ENCODE results near the gene MEGF11. TPM values are rescaled to one million over a fixed set of nuclear protein-coding genes. Genes with fewer than 3 reads are reported as not detected.

The MEGF11 gene
- total RNA-seq (2014; rRNA removed; shearing (Covaris generic)) = 0.24 and 0.37 TPM in 2 replicates
- 0.54 and 0.58 TPM in 2 replicates for polyA plus RNA-seq (2015; cell fraction: cytosol; rRNA removed)
- 0.07 and 1.7 TPM in 2 replicates for polyA plus RNA-seq (2015; cell fraction: nucleus; rRNA removed)

DNA sequence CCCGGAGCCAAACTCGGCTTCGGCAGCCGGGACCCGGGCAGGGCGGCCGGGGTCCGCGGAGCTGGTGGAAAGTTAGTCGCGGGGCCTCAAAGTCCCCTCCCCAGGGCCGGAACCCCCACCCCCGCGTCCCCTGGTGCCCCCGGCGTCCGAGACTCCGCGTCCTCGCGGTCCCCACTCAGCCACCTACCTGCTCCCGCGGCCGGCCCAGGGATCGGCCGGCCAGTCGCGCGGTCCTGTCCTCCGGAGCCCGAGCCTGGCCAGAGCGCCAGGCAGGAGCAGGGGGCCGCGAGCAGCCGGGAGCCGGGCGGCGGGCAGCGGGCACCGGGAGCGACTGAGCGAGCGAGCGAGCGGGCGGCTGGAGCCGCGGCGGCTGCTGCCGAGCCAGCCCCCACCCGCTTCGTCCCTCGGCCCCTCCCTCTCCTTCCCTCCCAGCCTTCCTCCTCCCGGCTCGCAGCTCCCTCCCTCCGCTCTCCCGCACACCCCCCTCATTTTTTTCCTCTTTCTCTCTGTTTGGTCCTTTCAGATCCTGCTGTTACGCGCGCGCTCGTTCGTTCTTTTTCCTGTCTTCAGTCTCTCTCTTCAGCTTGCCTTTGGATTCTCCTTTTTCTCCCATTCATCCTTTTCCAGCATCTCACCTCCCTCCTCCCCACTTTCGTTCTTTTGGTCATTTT is at the start of gene MEGF11:
Gene MEGF11 (minus strand): TSS at position 333 of the 671 bp plus-strand sequence. CDS start 125,347 bp downstream, outside the sequence.
- DNase-seq (ENCODE audit: low read depth, low spot score) = no peak
- in situ Hi-C loops (cut with HindIII; ENCODE audit: low pct_unique_long_range_greater_than_20kb, low sequenced_read_pairs) = no loop called here

DNA sequence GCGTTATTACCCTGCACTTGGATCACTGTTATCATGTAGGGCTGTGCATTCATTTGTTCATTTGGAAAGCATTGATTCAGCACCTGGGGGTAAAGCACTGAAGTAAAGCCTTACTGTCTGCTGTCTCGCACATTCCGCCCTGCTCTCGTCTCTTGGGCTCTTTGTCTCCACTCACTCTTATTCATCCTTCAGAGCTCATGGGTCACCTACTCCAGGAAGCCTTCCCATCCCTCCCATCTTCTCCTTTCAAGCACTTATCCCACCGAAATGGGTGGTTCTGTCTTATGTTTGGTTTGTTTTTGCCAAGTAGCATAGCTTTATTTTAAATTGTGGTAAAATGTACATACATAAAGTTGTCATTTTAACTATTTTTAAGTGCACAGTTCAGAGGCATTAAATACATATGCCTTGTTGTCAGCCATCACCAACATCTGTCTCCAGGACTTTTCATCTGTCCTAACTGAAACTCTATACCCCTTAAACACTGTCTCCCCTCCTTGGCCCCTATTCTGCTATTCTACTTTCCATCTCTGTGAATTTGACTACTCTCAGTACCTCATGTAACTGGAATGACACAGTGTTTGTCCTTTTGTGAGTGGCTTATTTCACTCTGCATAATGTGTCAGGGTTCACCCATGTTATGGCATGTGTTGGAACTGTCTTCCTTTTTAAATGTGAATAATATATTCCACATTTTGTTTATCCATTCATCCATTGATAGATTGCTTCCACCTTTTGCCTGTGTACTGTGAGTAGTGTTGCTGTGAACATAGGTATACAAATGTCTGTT is 49.1 kb upstream of the MEGF11 start:
- in situ Hi-C loops (cut with HindIII; ENCODE audit: low pct_unique_long_range_greater_than_20kb, low sequenced_read_pairs) = loop anchor here (25.0 kb wide), 1 partner anchor 185 kb away; the partner anchor contains the start of gene SNAPC5

DNA sequence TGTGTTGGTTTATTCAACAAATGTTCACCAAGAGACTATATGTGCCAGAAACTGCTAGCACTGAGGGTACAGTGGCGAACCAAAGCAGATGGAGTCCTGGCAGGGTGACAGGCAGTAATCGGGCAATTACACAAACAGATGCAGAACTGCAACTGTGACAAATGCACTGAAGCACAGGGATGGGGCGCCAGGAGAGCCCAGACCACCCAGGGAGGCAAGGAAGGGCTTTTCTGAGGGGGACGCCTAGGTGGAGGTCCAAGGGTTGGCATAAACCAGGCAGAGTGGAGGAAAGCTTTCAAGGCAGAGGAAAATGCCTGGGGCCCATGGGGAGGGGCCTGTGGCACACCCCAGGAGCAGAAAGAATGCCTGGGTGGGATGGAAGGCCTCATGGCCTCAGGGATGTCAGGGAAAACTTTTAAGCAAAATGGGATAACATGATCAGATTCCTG is 45.3 kb upstream of the MEGF11 start:
- in situ Hi-C loops (cut with HindIII; ENCODE audit: low pct_unique_long_range_greater_than_20kb, low sequenced_read_pairs) = no loop called here

More for the DNA sequence above, 49.1 kb upstream of the MEGF11 start:
- DNase-seq (ENCODE audit: low read depth, low spot score) = no peak

DNA sequence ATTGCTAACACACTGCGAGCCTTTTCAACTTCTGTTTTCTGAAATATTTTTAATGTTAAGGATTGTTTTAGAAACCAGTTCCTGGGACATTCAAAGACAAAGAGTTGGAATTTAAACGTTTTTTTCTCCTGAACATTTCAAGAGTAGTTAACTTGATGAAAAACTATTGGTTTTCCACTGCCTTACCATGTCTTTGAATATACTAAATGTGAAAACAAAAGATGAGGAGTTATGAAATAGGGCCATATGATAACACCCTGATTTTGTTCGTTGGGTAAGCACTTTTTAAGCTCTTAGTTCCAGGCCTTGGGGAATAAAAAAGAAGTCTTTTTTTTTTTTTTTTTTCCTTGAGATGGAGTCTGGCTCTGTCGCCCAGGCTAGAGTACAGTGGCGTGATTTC is 42.6 kb upstream of the MEGF11 start:
- in situ Hi-C loops (cut with HindIII; ENCODE audit: low pct_unique_long_range_greater_than_20kb, low sequenced_read_pairs) = no loop called here
- no peak for DNase-seq (ENCODE audit: low read depth, low spot score)

More for the DNA sequence above, 45.3 kb upstream of the MEGF11 start:
- DNase-seq (ENCODE audit: low read depth, low spot score) = no peak

DNA sequence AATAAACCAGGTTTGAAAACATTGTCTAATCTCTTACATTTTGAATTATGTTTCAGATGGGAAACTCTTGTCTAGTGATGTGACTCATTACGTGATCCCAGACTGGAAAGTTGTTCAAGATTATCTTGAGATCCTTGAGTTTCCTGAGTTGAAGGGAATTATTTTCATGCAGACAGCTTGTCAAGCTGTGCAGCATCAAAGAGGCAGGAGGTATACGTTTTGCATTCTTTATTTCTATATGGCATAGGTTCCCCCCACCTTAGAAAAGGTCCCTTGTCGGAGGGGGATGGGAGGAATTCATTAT is 41.3 kb upstream of the MEGF11 start:
- in situ Hi-C loops (cut with HindIII; ENCODE audit: low pct_unique_long_range_greater_than_20kb, low sequenced_read_pairs) = no loop called here

DNA sequence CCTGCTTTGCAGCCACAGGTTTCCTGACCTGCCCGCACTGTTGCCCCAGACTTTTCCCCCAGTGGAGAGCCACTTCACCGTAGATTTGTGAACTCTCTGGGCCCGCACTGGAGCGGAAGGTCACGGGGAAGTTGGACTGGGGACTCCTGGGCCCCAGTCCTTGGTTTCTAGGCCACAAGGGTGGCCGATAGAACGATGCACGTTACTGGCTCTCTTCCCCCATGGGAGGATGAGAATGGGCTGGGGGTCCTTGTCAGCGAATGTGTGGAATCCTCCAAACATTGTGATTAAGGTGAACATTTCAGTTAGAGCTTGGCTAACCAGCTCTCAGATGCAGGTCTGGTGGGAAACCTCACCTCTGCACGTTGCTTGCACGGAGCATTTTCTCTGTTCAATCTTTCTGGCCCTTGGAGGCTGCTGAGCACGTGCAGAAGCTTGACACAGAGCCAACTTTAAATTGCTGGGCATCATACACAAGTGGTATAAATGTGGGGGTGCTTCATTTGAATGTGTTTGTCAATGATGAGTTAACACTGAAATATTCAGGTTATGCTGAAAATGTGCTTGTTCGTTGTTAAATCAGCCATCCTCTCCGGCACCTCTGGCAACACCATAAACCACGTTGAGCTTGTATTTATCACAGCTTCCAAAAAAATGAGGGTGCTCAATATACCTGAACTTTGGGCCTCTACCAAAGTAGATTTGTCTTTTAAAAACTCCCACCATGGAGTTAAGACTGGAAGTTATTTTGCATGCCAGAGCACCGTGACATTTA is 40.8 kb upstream of the MEGF11 start:
- DNase-seq (ENCODE audit: low read depth, low spot score) = no peak

More for the DNA sequence above, 41.3 kb upstream of the MEGF11 start:
- DNase-seq (ENCODE audit: low read depth, low spot score) = no peak

DNA sequence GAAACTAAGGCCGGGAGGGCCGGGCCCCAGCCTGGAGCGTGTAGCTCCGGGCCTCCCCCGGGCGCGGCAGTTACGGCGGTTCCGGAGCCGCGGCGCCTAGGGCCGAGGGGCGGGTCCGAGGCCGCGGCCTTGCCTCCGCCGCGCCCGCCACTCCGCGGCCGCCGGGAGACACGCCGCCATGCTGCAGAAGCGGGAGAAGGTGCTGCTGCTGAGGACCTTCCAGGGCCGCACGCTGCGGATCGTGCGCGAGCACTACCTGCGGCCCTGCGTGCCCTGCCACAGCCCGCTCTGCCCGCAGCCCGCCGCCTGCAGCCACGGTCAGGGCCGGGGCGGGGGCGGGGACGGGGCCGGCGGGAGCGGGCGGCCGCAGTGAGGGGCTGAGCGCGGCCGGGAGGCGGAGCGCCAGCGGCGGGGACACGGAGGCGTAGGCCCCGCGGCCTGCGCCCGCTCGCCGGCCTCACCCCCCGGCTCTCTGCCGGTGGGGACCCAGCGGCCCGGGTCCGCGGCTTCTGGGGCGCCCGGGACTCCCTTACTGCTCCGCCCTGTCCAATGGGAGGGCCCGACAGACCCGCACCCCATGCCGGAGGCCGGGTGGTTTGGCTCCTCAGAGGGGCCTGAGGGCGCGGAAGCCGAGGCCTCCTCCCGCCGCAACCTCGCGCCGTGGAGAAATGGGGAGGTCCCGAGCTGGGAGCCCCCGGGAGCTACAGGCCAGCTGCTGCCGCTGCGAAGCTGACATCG is 40.0 kb upstream of the MEGF11 start, which contains the start of gene DIS3L:
Gene DIS3L (plus strand): TSS at position 150 of the 738 bp plus-strand sequence. CDS start 29 bp downstream, at position 179.
- in situ Hi-C loops (cut with HindIII; ENCODE audit: low pct_unique_long_range_greater_than_20kb, low sequenced_read_pairs) = no loop called here
- peak; percentile 44 for DNase-seq (ENCODE audit: low read depth, low spot score)

More for the DNA sequence above, 40.8 kb upstream of the MEGF11 start:
- in situ Hi-C loops (cut with HindIII; ENCODE audit: low pct_unique_long_range_greater_than_20kb, low sequenced_read_pairs) = no loop called here

DNA sequence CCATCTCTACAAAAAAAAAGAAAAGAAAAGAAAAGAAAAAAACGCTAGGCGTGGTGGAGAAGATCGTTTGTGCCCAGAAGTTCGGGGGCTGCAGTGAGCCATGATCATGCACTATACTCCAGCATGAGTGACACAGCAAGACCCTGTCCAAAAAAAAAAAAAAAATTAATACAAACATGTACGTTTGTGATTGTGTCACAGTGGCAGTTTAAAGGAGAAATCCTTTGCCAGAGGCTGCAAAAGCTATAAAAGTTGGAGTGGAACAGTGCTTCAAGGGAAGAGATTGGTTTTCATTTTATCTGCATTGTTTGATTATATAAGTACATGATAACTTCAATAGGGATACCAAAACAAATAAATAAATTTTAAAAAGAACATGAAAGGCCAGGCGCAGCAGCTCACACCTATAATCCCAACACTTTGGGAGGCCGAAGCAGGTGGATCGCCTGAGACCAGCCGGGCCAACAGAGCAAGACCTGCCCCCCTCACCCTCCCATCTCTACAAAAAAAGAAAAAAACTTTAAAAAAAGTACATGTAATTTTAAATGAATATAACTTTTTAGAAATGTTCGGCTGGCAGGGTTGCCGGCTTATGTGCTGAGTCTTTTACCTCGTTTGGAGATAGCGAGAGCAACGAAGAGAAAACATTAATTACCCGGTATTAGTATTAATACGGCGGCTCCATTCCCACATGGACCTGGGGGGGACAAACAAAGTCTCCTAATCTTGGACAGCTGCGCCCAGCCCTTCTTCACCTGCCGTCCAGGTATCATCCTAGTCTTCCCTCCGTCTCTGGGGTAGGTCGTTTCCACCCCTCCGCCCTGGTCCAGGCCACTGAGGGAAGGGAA is 39.2 kb upstream of the MEGF11 start:
- in situ Hi-C loops (cut with HindIII; ENCODE audit: low pct_unique_long_range_greater_than_20kb, low sequenced_read_pairs) = no loop called here
- no peak for DNase-seq (ENCODE audit: low read depth, low spot score)

DNA sequence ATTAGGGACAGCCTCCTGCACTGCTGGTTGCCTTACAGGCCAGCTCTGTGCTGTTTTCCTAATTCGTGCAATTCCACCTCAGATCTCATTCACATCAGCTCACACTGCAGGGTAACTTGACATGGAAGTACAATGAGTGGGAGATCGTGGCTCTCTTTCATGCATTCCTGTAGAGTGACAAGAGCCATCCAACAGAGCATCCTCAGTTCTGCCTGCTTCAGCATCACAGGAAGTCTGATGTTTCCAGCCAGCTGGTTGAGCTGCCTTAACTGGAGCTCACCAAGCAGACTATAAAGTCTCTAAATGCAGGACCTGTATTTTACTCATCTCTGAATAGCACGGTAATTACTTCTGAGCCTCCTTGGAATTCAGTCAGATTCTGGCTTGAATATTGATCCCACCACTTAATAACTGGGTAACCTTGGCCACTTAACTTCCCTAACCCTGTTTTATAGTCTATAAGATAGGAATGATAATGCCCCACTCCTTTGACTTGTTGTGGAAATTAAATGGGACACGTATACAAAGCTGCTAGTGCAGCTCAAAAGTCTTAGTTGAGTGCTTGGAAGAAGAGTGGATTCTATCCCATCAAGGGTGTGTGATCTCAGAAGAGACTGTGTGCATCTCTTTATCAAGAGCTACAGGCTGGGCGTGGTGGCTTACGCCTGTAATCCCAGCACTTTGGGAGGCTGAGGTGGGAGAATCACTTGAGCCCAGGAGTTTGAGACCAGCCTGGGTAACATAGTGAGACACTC is 38.4 kb upstream of the MEGF11 start:
- in situ Hi-C loops (cut with HindIII; ENCODE audit: low pct_unique_long_range_greater_than_20kb, low sequenced_read_pairs) = no loop called here
- no peak for DNase-seq (ENCODE audit: low read depth, low spot score)

DNA sequence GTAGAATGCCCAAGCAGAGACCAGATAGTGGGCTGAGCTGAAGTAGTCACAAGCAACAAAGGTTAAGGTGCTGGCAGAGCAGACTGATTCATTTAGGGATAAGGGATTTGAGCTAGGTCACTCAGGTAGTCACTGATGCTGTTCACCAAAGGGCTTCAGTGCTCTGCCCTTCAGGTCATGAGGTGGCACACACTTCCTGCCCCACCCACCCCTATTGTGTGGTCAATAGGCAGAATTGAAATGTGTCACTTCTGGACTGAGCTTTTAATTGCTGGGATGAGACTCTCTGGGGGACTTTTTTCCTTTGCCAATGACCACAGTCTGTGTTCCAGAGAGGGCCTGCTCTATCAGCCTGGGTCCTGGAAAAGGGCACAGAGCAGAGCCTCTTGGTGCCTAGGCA is 37.0 kb upstream of the MEGF11 start:
- DNase-seq (ENCODE audit: low read depth, low spot score) = no peak
- in situ Hi-C loops (cut with HindIII; ENCODE audit: low pct_unique_long_range_greater_than_20kb, low sequenced_read_pairs) = no loop called here

DNA sequence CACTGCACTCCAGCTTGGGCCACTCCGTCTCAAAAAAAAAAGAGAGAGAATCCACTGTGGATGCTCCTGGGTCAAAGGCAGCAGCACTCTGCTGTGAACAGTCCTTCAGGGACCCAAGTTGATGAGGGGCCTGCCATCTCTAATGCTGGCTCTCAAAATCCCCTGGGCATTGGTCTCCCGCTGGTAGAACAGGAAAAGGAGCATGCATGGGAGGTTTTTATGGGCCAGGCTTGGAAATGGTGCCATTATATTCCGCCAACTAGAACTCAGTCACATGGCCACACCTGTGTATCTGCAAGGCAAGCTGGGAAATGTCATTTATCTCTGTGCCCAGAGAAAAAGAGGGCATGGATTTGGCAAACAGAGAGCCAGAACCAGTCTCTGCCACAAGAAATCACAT is 36.5 kb upstream of the MEGF11 start:
- no peak for DNase-seq (ENCODE audit: low read depth, low spot score)
- in situ Hi-C loops (cut with HindIII; ENCODE audit: low pct_unique_long_range_greater_than_20kb, low sequenced_read_pairs) = no loop called here

DNA sequence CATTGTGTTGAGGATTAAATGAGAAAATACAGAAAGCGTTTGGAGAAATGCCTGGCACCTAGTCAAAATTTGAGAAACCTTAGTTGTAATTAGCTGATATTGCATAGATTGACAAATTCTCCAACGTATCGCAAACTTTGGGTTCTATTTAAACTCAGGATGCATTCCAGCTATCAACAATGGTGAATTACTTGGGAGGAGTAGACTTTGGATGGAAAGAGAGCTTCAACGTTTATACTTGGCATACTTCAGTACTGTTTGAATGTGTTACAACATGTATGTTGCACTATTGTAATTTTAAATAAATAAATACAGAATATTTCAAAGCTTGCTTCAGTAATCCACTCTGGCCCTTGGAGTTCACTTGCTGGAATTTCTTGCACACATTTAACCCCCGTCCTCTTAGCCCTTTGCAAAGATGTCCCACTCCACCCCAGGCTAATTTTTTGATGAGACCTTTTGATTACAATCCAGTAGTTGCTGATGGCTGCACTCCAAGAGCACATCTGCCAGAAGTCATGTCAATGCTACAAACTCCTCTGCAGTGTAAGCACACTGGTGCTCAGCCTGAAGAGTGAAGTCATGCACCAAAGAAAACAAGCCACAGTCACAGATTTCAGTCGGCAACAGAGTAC is 35.1 kb upstream of the MEGF11 start:
- in situ Hi-C loops (cut with HindIII; ENCODE audit: low pct_unique_long_range_greater_than_20kb, low sequenced_read_pairs) = no loop called here
- no peak for DNase-seq (ENCODE audit: low read depth, low spot score)

DNA sequence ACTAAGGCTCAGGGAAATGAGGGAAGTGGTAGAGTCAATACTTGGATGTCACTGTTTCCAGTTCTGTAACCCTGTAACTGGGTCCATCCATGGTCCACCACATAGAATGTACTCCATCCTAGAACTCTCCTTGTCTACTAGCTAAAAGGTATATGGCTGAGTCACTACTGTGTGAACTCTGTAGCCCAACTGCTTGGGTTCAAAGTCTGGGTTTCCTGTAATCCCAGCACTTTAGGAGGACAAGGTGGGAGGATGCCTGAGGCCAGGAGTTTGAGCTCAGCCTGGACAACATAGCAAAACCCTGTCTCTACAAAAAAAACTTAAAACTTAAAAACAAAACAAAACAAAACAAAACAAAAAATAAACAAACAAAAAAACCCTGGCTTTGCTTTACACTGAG is 34.5 kb upstream of the MEGF11 start:
- in situ Hi-C loops (cut with HindIII; ENCODE audit: low pct_unique_long_range_greater_than_20kb, low sequenced_read_pairs) = no loop called here

DNA sequence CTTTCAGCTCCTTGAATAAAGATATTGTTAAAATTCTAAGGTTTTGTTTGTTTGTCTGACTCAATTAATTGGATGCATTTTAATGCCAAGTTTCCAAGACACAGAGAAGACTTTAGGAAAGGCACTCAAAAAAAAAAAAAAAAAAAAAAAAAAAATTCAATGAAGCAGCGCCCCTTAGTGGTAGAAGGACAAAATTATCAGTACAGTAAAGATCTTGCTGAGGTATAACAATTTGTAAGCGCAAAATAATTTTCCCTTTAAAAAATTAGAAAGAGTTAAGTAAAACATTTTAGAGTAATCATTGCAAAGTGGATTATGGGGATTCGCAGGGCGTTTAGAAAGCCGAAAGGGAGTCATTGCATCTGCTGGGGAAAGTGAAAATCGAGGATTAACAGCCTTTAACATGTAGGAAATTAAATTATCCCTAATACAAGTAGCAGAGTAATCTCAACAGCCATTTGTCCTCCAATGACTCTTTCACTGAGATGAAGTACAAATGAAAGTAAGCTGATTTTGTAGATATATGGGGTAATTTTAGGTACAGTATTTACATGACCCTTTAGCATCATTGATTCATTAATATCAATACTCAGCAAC is 34.0 kb upstream of the MEGF11 start:
- peak; percentile 66 for DNase-seq (ENCODE audit: low read depth, low spot score)
- in situ Hi-C loops (cut with HindIII; ENCODE audit: low pct_unique_long_range_greater_than_20kb, low sequenced_read_pairs) = no loop called here

More for the DNA sequence above, 34.5 kb upstream of the MEGF11 start:
- no peak for DNase-seq (ENCODE audit: low read depth, low spot score)

Data from SK-MEL-5 (cell line).